Keratinocyte (primary cell): ENCODE measurements around the gene P3H2. TPM values are rescaled to one million over a fixed set of nuclear protein-coding genes. Genes with fewer than 3 reads are reported as not detected.
A peak's percentile ranks its signal among the peaks of the same experiment; 100 is the strongest.

ENCODE experiments used
- DNase-seq: peaks from one replicate; pipeline ENCODE4 v3.0.0-alpha.2; 2011; ENCODE audit warnings: low read depth, missing footprints, low spot score
- FAIRE-seq: peaks from 2 replicates; lab custom pipeline; 2011; peaks lifted over from hg19 to GRCh38; lab: Jason Lieb, UNC
- H2AFZ ChIP-seq: 2 replicates; pipeline ENCODE4 v1.6.0; 2012; ENCODE audit warnings: low read length, control low read depth, inconsistent platforms; ENCODE audit not compliant: control insufficient read depth
- H3K27ac ChIP-seq: 2 replicates; pipeline ENCODE4 v1.5.1; 2011; ENCODE audit warnings: low read length; ENCODE audit not compliant: control insufficient read depth, insufficient read depth
- H3K27me3 ChIP-seq: 3 replicates; pipeline ENCODE4 v1.6.0; 2011; ENCODE audit warnings: low read length; ENCODE audit not compliant: control insufficient read depth, insufficient read depth; ENCODE audit errors: extremely low read depth
- H3K36me3 ChIP-seq, 2 experiments: 2 replicates in 1 of 2; 3 replicates in 1 of 2; pipeline ENCODE4 v1.5.1; 2011; ENCODE audit warnings: low read length in 2 of 2, mild to moderate bottlenecking in 1 of 2; ENCODE audit not compliant: control insufficient read depth in 2 of 2, insufficient read depth in 2 of 2; ENCODE audit errors: extremely low read depth in 1 of 2
- H3K4me1 ChIP-seq: 3 replicates; pipeline ENCODE4 v1.5.1; 2011; ENCODE audit warnings: low read length; ENCODE audit not compliant: control insufficient read depth, insufficient read depth; ENCODE audit errors: extremely low read depth
- H3K4me2 ChIP-seq: 3 replicates; pipeline ENCODE4 v1.6.0; 2011; ENCODE audit warnings: low read depth, low read length; ENCODE audit not compliant: control insufficient read depth, insufficient read depth; ENCODE audit errors: extremely low read depth
- H3K4me3 ChIP-seq, 3 experiments: fragments of 200-600 bp in 1 of 3; sonication (generic) in 1 of 3; 2 replicates in 2 of 3; 3 replicates in 1 of 3; pipeline ENCODE4 v1.5.1; 2011 to 2016; ENCODE audit warnings: low read length in 3 of 3, mild to moderate bottlenecking in 3 of 3, control low read depth in 2 of 3, inconsistent platforms in 1 of 3, low read depth in 1 of 3, mixed read lengths in 1 of 3, mixed run types in 1 of 3, moderate library complexity in 1 of 3; ENCODE audit not compliant: control insufficient read depth in 2 of 3, insufficient read depth in 2 of 3; ENCODE audit errors: extremely low read depth in 1 of 3
- H3K79me2 ChIP-seq: 2 replicates; pipeline ENCODE4 v1.6.0; 2012; ENCODE audit warnings: low read length; ENCODE audit not compliant: control insufficient read depth, insufficient read depth
- H3K9ac ChIP-seq: 3 replicates; pipeline ENCODE4 v1.6.0; 2011; ENCODE audit warnings: low read length; ENCODE audit not compliant: control insufficient read depth, insufficient read depth; ENCODE audit errors: extremely low read depth
- H3K9me1 ChIP-seq: 3 replicates; pipeline ENCODE4 v1.6.0; 2011; ENCODE audit warnings: low read length; ENCODE audit not compliant: control insufficient read depth, insufficient read depth; ENCODE audit errors: extremely low read depth
- H3K9me3 ChIP-seq: 2 replicates; pipeline ENCODE4 v1.5.1; 2012; ENCODE audit warnings: low read depth, low read length; ENCODE audit not compliant: control insufficient read depth
- H4K20me1 ChIP-seq: 3 replicates; pipeline ENCODE4 v1.6.0; 2011; ENCODE audit warnings: low read length; ENCODE audit not compliant: control insufficient read depth, insufficient read depth; ENCODE audit errors: extremely low read depth
- EZH2 ChIP-seq: IDR thresholded peaks from one replicate; pipeline ENCODE4 v1.6.1; 2012; ENCODE audit warnings: inconsistent platforms, mild to moderate bottlenecking, low read length, moderate library complexity
- dilution Hi-C: fragments of 300-500 bp; cut with MboI; formaldehyde crosslinking; loops from one replicate; pipeline ENCODE4 v1.7.0; 2020; ENCODE audit warnings: low sequenced_read_pairs; ENCODE audit not compliant: extremely low pct_ligation_motif_present
- polyA plus RNA-seq, 5 experiments: library from polyadenylated mRNA; depleted of rRNA in 3 of 5; stranded (reverse) in 3 of 5; stranded (forward) in 1 of 5; unstranded in 1 of 5; fragments of >200 nt; gene quantifications; 1 replicate in 1 of 5; 2 replicates in 3 of 5; 3 replicates in 1 of 5; pipeline versions ENCODE4 v1.2.1 to v1.2.3, GENCODE V29; 2011 to 2012; ENCODE audit warnings: missing spikeins in 2 of 5, low read depth in 1 of 5, low replicate concordance in 1 of 5
- TF ChIP-seq, protein P1 (sequence below), 3 experiments: IDR thresholded peaks in 1 of 3; conservative IDR thresholded peaks in 1 of 3; optimal IDR thresholded peaks in 1 of 3; 2 replicates in 2 of 3; 3 replicates in 1 of 3; pipeline versions ENCODE3 to v1.5.1; 2011; ENCODE audit warnings: low read length in 3 of 3, mild to moderate bottlenecking in 3 of 3, moderate library complexity in 2 of 3, control low read depth in 1 of 3, inconsistent platforms in 1 of 3; ENCODE audit not compliant: insufficient read depth in 2 of 3; ENCODE audit errors: extremely low read depth in 1 of 3

Gene P3H2
- polyA plus RNA-seq, 1 donor (not counting 4 experiments of a cell fraction or from before 2014, with no cell fraction given) = 115 TPM

- Histone ChIP-seq H3K4me2 (no peak overlapping the region), H3K9me3 (no peaks in the 10 kb centered on the region), H3K9me1 (no peaks in the 10 kb centered on the region), H4K20me1 (no peaks in the 10 kb centered on the region), H3K9ac (no peak overlapping the region), H2AFZ (no peak overlapping the region), H3K79me2 (peaks cover 58% of the 10 kb centered on the region), H3K4me1 (peaks cover 37% of the 10 kb centered on the region), H3K27ac (no peak overlapping the region), H3K27me3 (no peaks in the 10 kb centered on the region), H3K36me3 (no peaks in the 10 kb centered on the region), H3K4me3 (no peak overlapping the region)
- DNase-seq (no peak), FAIRE-seq (no peak)
- TF ChIP-seq, protein P1, sequence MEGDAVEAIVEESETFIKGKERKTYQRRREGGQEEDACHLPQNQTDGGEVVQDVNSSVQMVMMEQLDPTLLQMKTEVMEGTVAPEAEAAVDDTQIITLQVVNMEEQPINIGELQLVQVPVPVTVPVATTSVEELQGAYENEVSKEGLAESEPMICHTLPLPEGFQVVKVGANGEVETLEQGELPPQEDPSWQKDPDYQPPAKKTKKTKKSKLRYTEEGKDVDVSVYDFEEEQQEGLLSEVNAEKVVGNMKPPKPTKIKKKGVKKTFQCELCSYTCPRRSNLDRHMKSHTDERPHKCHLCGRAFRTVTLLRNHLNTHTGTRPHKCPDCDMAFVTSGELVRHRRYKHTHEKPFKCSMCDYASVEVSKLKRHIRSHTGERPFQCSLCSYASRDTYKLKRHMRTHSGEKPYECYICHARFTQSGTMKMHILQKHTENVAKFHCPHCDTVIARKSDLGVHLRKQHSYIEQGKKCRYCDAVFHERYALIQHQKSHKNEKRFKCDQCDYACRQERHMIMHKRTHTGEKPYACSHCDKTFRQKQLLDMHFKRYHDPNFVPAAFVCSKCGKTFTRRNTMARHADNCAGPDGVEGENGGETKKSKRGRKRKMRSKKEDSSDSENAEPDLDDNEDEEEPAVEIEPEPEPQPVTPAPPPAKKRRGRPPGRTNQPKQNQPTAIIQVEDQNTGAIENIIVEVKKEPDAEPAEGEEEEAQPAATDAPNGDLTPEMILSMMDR (optimal IDR thresholded peaks at IDR 0.05 in 1 of 3, IDR thresholded peaks at IDR 0.05 in 1 of 3, conservative IDR thresholded peaks at IDR 0.05 in 1 of 3; ENCODE audit: extremely low read depth in 1 of 3, insufficient read depth in 2 of 3, low read length in 3 of 3) = no peak
- no peak for TF ChIP-seq EZH2
- dilution Hi-C loops = no loop called here
Observed at GRCh38 chr3:190042558-190042957, 78.1 kb downstream of the P3H2 start.

DNA sequence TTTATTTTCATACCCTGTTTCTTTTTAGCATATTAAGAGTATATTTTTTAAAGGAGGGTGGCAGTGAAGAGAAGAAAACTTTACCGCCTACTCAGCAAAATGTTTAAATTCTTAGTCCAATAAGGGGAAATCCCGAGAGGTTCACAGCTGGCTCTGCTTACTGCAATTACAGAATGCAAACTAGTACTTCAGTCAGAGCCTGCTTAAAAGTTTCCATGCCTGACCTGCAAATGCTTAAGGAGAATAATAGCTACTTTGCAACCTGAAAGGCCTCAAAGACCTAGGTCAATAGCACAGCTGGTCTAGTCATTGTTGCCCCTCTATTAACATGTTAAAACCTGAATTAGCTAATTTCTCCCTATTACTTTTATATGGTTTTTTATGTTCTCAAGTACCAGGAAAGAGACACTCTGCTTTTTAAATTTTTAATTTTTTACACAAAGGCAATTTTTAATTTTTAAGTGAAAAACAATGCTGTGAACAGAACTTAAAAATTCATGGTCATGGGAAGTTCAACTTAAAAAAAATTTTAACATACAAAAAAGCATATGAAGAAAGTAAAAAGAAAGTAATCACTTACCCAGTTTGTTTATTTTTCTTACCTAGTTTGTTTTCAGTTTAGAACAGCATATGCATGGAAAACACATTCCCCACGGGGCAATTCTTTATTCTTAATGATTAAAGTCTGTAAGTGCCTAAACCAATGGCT lies 79.2 kb downstream of the P3H2 start:
- no peaks in the 10 kb centered on the region for H3K36me3 ChIP-seq
- peak overlapping the region; percentile 35 for H3K4me2 ChIP-seq
- no peaks in the 10 kb centered on the region for H3K27me3 ChIP-seq
- FAIRE-seq = peak; percentile 46
- DNase-seq = no peak
- dilution Hi-C loops = no loop called here
- H3K4me1 ChIP-seq = peaks cover 45% of the 10 kb centered on the region
- TF ChIP-seq, protein P1 (optimal IDR thresholded peaks at IDR 0.05 in 1 of 3, IDR thresholded peaks at IDR 0.05 in 1 of 3, conservative IDR thresholded peaks at IDR 0.05 in 1 of 3; ENCODE audit: extremely low read depth in 1 of 3, insufficient read depth in 2 of 3, low read length in 3 of 3) = no peak
- TF ChIP-seq EZH2 = no peak
- peaks cover 56% of the 10 kb centered on the region for H3K79me2 ChIP-seq
- H4K20me1 ChIP-seq = no peaks in the 10 kb centered on the region
- H3K4me3 ChIP-seq = no peak overlapping the region
- no peaks in the 10 kb centered on the region for H3K9me3 ChIP-seq
- H2AFZ ChIP-seq = no peak overlapping the region
- H3K27ac ChIP-seq = no peak overlapping the region
- H3K9me1 ChIP-seq = no peaks in the 10 kb centered on the region
- H3K9ac ChIP-seq = no peak overlapping the region
